ENCODE data around the gene DPAGT1.
"Not testable (repeated sequence)": the region's sequence is repeated elsewhere in the genome, so short reads cannot be mapped to it uniquely, and the experiment has no call there.

Gene DPAGT1

GRCh38 chr11:119115484-119116234 is 14.0 kb upstream of the DPAGT1 start:
- DNase-seq, result no peak

GRCh38 chr11:119114351-119114750 is 12.7 kb upstream of the DPAGT1 start:
- no peak for DNase-seq

GRCh38 chr11:119113716-119114115 is 12.1 kb upstream of the DPAGT1 start:
- no peak for DNase-seq

- DNase-seq, result no peak
Observed at GRCh38 chr11:119112314-119113020, 10.8 kb upstream of the DPAGT1 start.

GRCh38 chr11:119111361-119111925 is 9.8 kb upstream of the DPAGT1 start:
- no peak for DNase-seq

- DNase-seq, result no peak
Observed at GRCh38 chr11:119110439-119110838, 8.8 kb upstream of the DPAGT1 start.

GRCh38 chr11:119109843-119110242 is 8.2 kb upstream of the DPAGT1 start:
- no peak for DNase-seq

- no peak for DNase-seq
Observed at GRCh38 chr11:119108857-119109221, 7.2 kb upstream of the DPAGT1 start.

GRCh38 chr11:119108146-119108856 is 6.6 kb upstream of the DPAGT1 start:
- no peak for DNase-seq

- no peak for DNase-seq
Observed at GRCh38 chr11:119107538-119108145, 6.0 kb upstream of the DPAGT1 start.

- DNase-seq, result peak; percentile 82
Observed at GRCh38 chr11:119106564-119107537, 5.2 kb upstream of the DPAGT1 start, which contains the start of gene C2CD2L. Gene C2CD2L (plus strand): TSS chr11:119107344. CDS start chr11:119107742, 398 bp downstream.

- no peak for DNase-seq
Observed at GRCh38 chr11:119103793-119104192, 2.1 kb upstream of the DPAGT1 start.

GRCh38 chr11:119103161-119103664 is 1.6 kb upstream of the DPAGT1 start:
- not testable (repeated sequence) for DNase-seq

- no peak for DNase-seq
Observed at GRCh38 chr11:119100994-119101758, 477 bp downstream of the DPAGT1 start.

GRCh38 chr11:119100246-119100970 is 1.2 kb downstream of the DPAGT1 start:
- DNase-seq, result no peak

- DNase-seq, result no peak
Observed at GRCh38 chr11:119099711-119100110, 1.9 kb downstream of the DPAGT1 start.

- peak; percentile 100 for DNase-seq
Observed at GRCh38 chr11:119095066-119095880, 6.4 kb downstream of the DPAGT1 start.

- DNase-seq, result no peak
Observed at GRCh38 chr11:119094816-119095065, 6.9 kb downstream of the DPAGT1 start.

All from effector CD4-positive, alpha-beta T cell (primary cell).